DND-41 (cell line): ENCODE results near the gene GSTM1.

Experiments used
- ATAC-seq: fragments of 200-7000 bp; cut with Tn5 transposase; 3 replicates; pipeline ENCODE4 v1.9.1; 2021; ENCODE audit warnings: low read depth; ENCODE audit not compliant: insufficient read depth
- DNase-seq: peaks from one replicate; pipeline ENCODE4 v3.0.0-alpha.2; 2020
- H2AFZ ChIP-seq: 2 replicates; pipeline ENCODE4 v1.6.0; 2012; ENCODE audit warnings: low read depth, low read length
- H3K27ac ChIP-seq: 2 replicates; pipeline ENCODE4 v1.5.1; 2012; ENCODE audit warnings: low read length, inconsistent platforms
- H3K27me3 ChIP-seq: fragments of 200-600 bp; sonication (generic); 2 replicates; pipeline ENCODE4 v1.6.0; 2012; ENCODE audit warnings: low read length, mild to moderate bottlenecking, inconsistent platforms; ENCODE audit not compliant: insufficient read depth, poor library complexity
- H3K36me3 ChIP-seq: 2 replicates; pipeline ENCODE4 v1.5.1; 2012; ENCODE audit warnings: low read length, inconsistent platforms; ENCODE audit not compliant: insufficient read depth
- H3K4me1 ChIP-seq: 2 replicates; pipeline ENCODE4 v1.5.1; 2012; ENCODE audit warnings: mild to moderate bottlenecking, low read length; ENCODE audit not compliant: insufficient read depth
- H3K4me2 ChIP-seq: 2 replicates; pipeline ENCODE4 v1.6.0; 2012; ENCODE audit warnings: mild to moderate bottlenecking, moderate library complexity, low read length, inconsistent platforms; ENCODE audit not compliant: insufficient read depth
- H3K4me3 ChIP-seq, 2 experiments: fragments of 200-600 bp in 1 of 2; shearing (Covaris generic) in 1 of 2; 2 replicates each; pipeline ENCODE4 v1.5.1; 2012 to 2016; ENCODE audit warnings: inconsistent platforms in 2 of 2, low read length in 2 of 2, mild to moderate bottlenecking in 2 of 2, low read depth in 1 of 2, moderate library complexity in 1 of 2
- H3K79me2 ChIP-seq: 2 replicates; pipeline ENCODE4 v1.6.0; 2012; ENCODE audit warnings: low read length, inconsistent platforms; ENCODE audit not compliant: insufficient read depth
- H3K9ac ChIP-seq: 2 replicates; pipeline ENCODE4 v1.6.0; 2012; ENCODE audit warnings: low read depth, mild to moderate bottlenecking, inconsistent platforms, low read length, moderate library complexity
- H3K9me3 ChIP-seq: 2 replicates; pipeline ENCODE4 v1.5.1; 2012; ENCODE audit warnings: low read length, moderate library complexity, mild to moderate bottlenecking, inconsistent platforms; ENCODE audit not compliant: insufficient read depth, severe bottlenecking
- H4K20me1 ChIP-seq: 2 replicates; pipeline ENCODE4 v1.6.0; 2012; ENCODE audit warnings: low read length; ENCODE audit not compliant: insufficient read depth
- CTCF ChIP-seq: IDR thresholded peaks from 2 replicates; pipeline ENCODE4 v1.5.1; 2012; ENCODE audit warnings: borderline replicate concordance, low read length, moderate library complexity, mild to moderate bottlenecking; ENCODE audit not compliant: poor library complexity, severe bottlenecking; ENCODE audit errors: extremely low read depth
- EZH2 ChIP-seq: IDR thresholded peaks from 3 replicates; pipeline ENCODE4 v1.6.1; 2012; ENCODE audit warnings: borderline replicate concordance, low read depth, mild to moderate bottlenecking, moderate library complexity, low read length, inconsistent platforms; ENCODE audit not compliant: severe bottlenecking

The GSTM1 gene

GRCh38 chr1:109732390-109732881, 44.8 kb downstream of the GSTM1 start:
- no peak overlapping the region for H3K27ac ChIP-seq
- no peaks in the 10 kb centered on the region for H4K20me1 ChIP-seq
- no peaks in the 10 kb centered on the region for H3K9me3 ChIP-seq
- TF ChIP-seq CTCF (no peak), EZH2 (no peak)
- H3K4me3 ChIP-seq: no peak overlapping the region
- H3K4me1 ChIP-seq: no peaks in the 10 kb centered on the region
- no peak for DNase-seq
- ATAC-seq: no peak
- H3K79me2 ChIP-seq: no peaks in the 10 kb centered on the region
- H3K27me3 ChIP-seq: peaks cover 13% of the 10 kb centered on the region
- no peaks in the 10 kb centered on the region for H3K36me3 ChIP-seq
- H2AFZ ChIP-seq: no peak overlapping the region
- H3K9ac ChIP-seq: no peak overlapping the region
- no peak overlapping the region for H3K4me2 ChIP-seq

- Histone ChIP-seq H3K4me2 (no peak overlapping the region), H3K79me2 (no peaks in the 10 kb centered on the region), H3K4me3 (no peak overlapping the region), H3K36me3 (no peaks in the 10 kb centered on the region), H2AFZ (no peak overlapping the region), H3K4me1 (no peaks in the 10 kb centered on the region), H4K20me1 (no peaks in the 10 kb centered on the region), H3K27ac (no peak overlapping the region), H3K9me3 (no peaks in the 10 kb centered on the region), H3K27me3 (peaks cover 13% of the 10 kb centered on the region), H3K9ac (no peak overlapping the region)
- ATAC-seq (no peak), DNase-seq (no peak)
- TF ChIP-seq EZH2: no peak
- no peak for TF ChIP-seq CTCF
These were observed 45.7 kb downstream of the GSTM1 start for GRCh38 chr1:109733236-109733870.

- peaks cover 8% of the 10 kb centered on the region for H3K27me3 ChIP-seq
- no peaks in the 10 kb centered on the region for H3K79me2 ChIP-seq
- no peak overlapping the region for H3K9ac ChIP-seq
- DNase-seq (no peak), ATAC-seq (no peak)
- no peaks in the 10 kb centered on the region for H3K4me1 ChIP-seq
- no peak overlapping the region for H3K4me2 ChIP-seq
- H3K27ac ChIP-seq: no peak overlapping the region
- no peaks in the 10 kb centered on the region for H4K20me1 ChIP-seq
- H2AFZ ChIP-seq: no peak overlapping the region
- H3K4me3 ChIP-seq: no peak overlapping the region
- H3K36me3 ChIP-seq: no peaks in the 10 kb centered on the region
- no peaks in the 10 kb centered on the region for H3K9me3 ChIP-seq
- TF ChIP-seq EZH2 (no peak), CTCF (no peak)
These were observed 52.4 kb downstream of the GSTM1 start for GRCh38 chr1:109739738-109740614.
